IMR-90 (cell line): ENCODE measurements around the gene COA3. TPM values are rescaled to one million over a fixed set of nuclear protein-coding genes. Genes with fewer than 3 reads are reported as not detected.

Experiments used
- ATAC-seq: fragments of 200-7000 bp; cut with Tn5 transposase; 2 replicates; pipeline ENCODE4 v1.9.1; 2020; ENCODE audit warnings: low read depth, mild to moderate bottlenecking, moderate library complexity
- BruUV-seq: library from RNA; stranded (reverse); fragments of 400-500 nt; replicated peaks from 2 replicates; lab custom pipeline; 2021; lab: Mats Ljungman, UMichigan
- CTCF ChIA-PET: fragments of 300-600 bp; formaldehyde crosslinking; extraction: SDS; loops from one replicate; lab custom pipeline; 2021; ENCODE audit warnings: antibody characterized with exemption; lab: Yijun Ruan, JAX
- POLR2A ChIA-PET: fragments of 300-600 bp; sonication (Branson Sonifier 250); formaldehyde crosslinking; loops from one replicate; lab custom pipeline; 2022; ENCODE audit warnings: antibody characterized with exemption; ENCODE audit not compliant: unreplicated experiment; lab: Charles Lee
- DNase-seq: peaks from one replicate; pipeline ENCODE4 v3.0.0; 2013
- H2AFZ ChIP-seq: replicated peaks from 2 replicates; pipeline ENCODE3; 2013; ENCODE audit warnings: low read length, mild to moderate bottlenecking; ENCODE audit not compliant: poor library complexity
- H2AK5ac ChIP-seq: 2 replicates; pipeline ENCODE4 v1.6.1; 2013; ENCODE audit warnings: low read depth, low read length, inconsistent platforms
- H2AK9ac ChIP-seq: replicated peaks from 2 replicates; pipeline ENCODE3; 2013; ENCODE audit warnings: mild to moderate bottlenecking, low read depth, low read length, moderate library complexity; ENCODE audit not compliant: poor library complexity
- H2BK120ac ChIP-seq: 2 replicates; pipeline ENCODE4 v1.6.1; 2013; ENCODE audit warnings: low read depth, low read length, inconsistent platforms
- H2BK15ac ChIP-seq: 3 replicates; pipeline ENCODE4 v1.6.1; 2013; ENCODE audit warnings: low read depth, low read length, inconsistent platforms
- H2BK20ac ChIP-seq: 2 replicates; pipeline ENCODE4 v1.6.1; 2013; ENCODE audit warnings: low read depth, mild to moderate bottlenecking, inconsistent platforms, low read length, moderate library complexity
- H2BK5ac ChIP-seq: 2 replicates; pipeline ENCODE4 v1.6.1; 2013; ENCODE audit warnings: mild to moderate bottlenecking, low read depth, low read length, inconsistent platforms; ENCODE audit not compliant: poor library complexity, severe bottlenecking
- H3K14ac ChIP-seq: replicated peaks from 2 replicates; pipeline ENCODE4 v1.6.1; 2013; ENCODE audit warnings: low read depth, low read length, inconsistent platforms
- H3K18ac ChIP-seq: 2 replicates; pipeline ENCODE4 v1.6.1; 2013; ENCODE audit warnings: low read depth, low read length, control low read depth
- H3K23ac ChIP-seq: 2 replicates; pipeline ENCODE4 v1.6.1; 2013; ENCODE audit warnings: low read depth, low read length, inconsistent platforms
- H3K27ac ChIP-seq: 2 replicates; pipeline ENCODE4 v1.5.1; 2013; ENCODE audit warnings: mild to moderate bottlenecking, control low read depth, low read length; ENCODE audit not compliant: insufficient read depth
- H3K27me3 ChIP-seq: 2 replicates; pipeline ENCODE4 v1.6.1; 2013; ENCODE audit warnings: low read length; ENCODE audit not compliant: control insufficient read depth, insufficient read depth
- H3K36me3 ChIP-seq: 2 replicates; pipeline ENCODE4 v1.6.1; 2013; ENCODE audit warnings: low read length, mixed read lengths; ENCODE audit not compliant: control insufficient read depth, insufficient read depth
- H3K4ac ChIP-seq: 2 replicates; pipeline ENCODE4 v1.6.1; 2013; ENCODE audit warnings: low read depth, low read length, inconsistent platforms
- H3K4me1 ChIP-seq: 2 replicates; pipeline ENCODE4 v1.6.1; 2013; ENCODE audit warnings: low read length, mixed read lengths; ENCODE audit not compliant: control insufficient read depth, insufficient read depth
- H3K4me2 ChIP-seq: 2 replicates; pipeline ENCODE4 v1.6.1; 2013; ENCODE audit warnings: low read depth, mild to moderate bottlenecking, control low read depth, low read length, moderate library complexity
- H3K4me3 ChIP-seq: 2 replicates; pipeline ENCODE4 v1.5.1; 2013; ENCODE audit warnings: low read depth, mild to moderate bottlenecking, control low read depth, low read length, moderate library complexity; ENCODE audit not compliant: insufficient read depth
- H3K56ac ChIP-seq: 2 replicates; pipeline ENCODE4 v1.6.1; 2013; ENCODE audit warnings: low read length, inconsistent platforms; ENCODE audit not compliant: insufficient read depth; ENCODE audit errors: extremely low read depth
- H3K79me1 ChIP-seq, 2 experiments: 2 replicates each; pipeline ENCODE4 v1.6.1; 2013; ENCODE audit warnings: low read length in 2 of 2, inconsistent platforms in 1 of 2, low read depth in 1 of 2
- H3K9ac ChIP-seq: 2 replicates; pipeline ENCODE4 v1.6.1; 2013; ENCODE audit warnings: low read depth, low read length, control low read depth
- H3K9me1 ChIP-seq: 2 replicates; pipeline ENCODE4 v1.6.1; 2013; ENCODE audit warnings: low read length, inconsistent platforms; ENCODE audit not compliant: insufficient read depth
- H3K9me3 ChIP-seq: 2 replicates; pipeline ENCODE4 v1.6.1; 2013; ENCODE audit warnings: low read length; ENCODE audit not compliant: control insufficient read depth, insufficient read depth
- H4K20me1 ChIP-seq: 2 replicates; pipeline ENCODE4 v1.6.1; 2013; ENCODE audit warnings: low read length, inconsistent platforms; ENCODE audit not compliant: insufficient read depth
- H4K5ac ChIP-seq: 2 replicates; pipeline ENCODE4 v1.6.1; 2013; ENCODE audit warnings: mild to moderate bottlenecking, low read depth, low read length, control low read depth
- H4K8ac ChIP-seq, 2 experiments: 2 replicates each; pipeline ENCODE4 v1.6.1; 2013; ENCODE audit warnings: low read depth in 2 of 2, low read length in 2 of 2, control low read depth in 1 of 2, inconsistent platforms in 1 of 2
- H4K91ac ChIP-seq: 2 replicates; pipeline ENCODE4 v1.6.1; 2013; ENCODE audit warnings: low read depth, low read length, inconsistent platforms; ENCODE audit not compliant: insufficient read depth
- BHLHE40 ChIP-seq: fragments of 150-350 bp; IDR thresholded peaks from 2 replicates; pipeline ENCODE4 v1.6.1; 2016; ENCODE audit warnings: mild to moderate bottlenecking, low read depth, low read length
- FOS ChIP-seq: fragments of 150-350 bp; IDR thresholded peaks from 2 replicates; pipeline ENCODE4 v1.6.1; 2016; ENCODE audit warnings: low read depth, low read length
- MXI1 ChIP-seq: IDR thresholded peaks from 2 replicates; pipeline ENCODE4 v1.6.1; 2012; ENCODE audit warnings: low read depth, mild to moderate bottlenecking, low read length, moderate library complexity, borderline replicate concordance
- NFE2L2 ChIP-seq: fragments of 150-350 bp; IDR thresholded peaks from 2 replicates; pipeline ENCODE4 v1.6.1; 2016; ENCODE audit warnings: low read depth, mild to moderate bottlenecking, low read length
- SMC3 ChIP-seq: fragments of 150-350 bp; IDR thresholded peaks from 2 replicates; pipeline ENCODE4 v1.6.1; 2016; ENCODE audit warnings: low read depth, mild to moderate bottlenecking, antibody characterized with exemption, low read length, moderate library complexity
- USF2 ChIP-seq: fragments of 150-350 bp; IDR thresholded peaks from 2 replicates; pipeline ENCODE4 v1.6.1; 2017; ENCODE audit warnings: mild to moderate bottlenecking, antibody characterized with exemption, low read length, low read depth
- WGBS, 2 experiments: methylation state at CpG; one replicate each; pipeline versions ENCODE4 v1.1.5 to v1.1.7; 2013; ENCODE audit warnings: missing lambda C conversion rate in 2 of 2; ENCODE audit not compliant: insufficient read length in 1 of 2; ENCODE audit errors: extremely low coverage in 2 of 2; 5-methylcytosine and 5-hydroxymethylcytosine counted together
- dilution Hi-C: fragments of 300-500 bp; cut with HindIII; formaldehyde crosslinking; loops from one replicate; pipeline ENCODE4 v1.14.3; 2018; ENCODE audit warnings: low sequenced_read_pairs; ENCODE audit not compliant: unreplicated experiment
- in situ Hi-C: fragments of 300-500 bp; cut with MboI; formaldehyde crosslinking; loops from 3 replicates; pipeline ENCODE4 v1.14.3; 2019; ENCODE audit warnings: low sequenced_read_pairs, inconsistent platforms, mixed read lengths
- intact Hi-C: fragments of 100-400 bp; cut with micrococcal nuclease; formaldehyde crosslinking; loops from 2 replicates; pipeline ENCODE4 v1.10.0; 2022
- polyA plus RNA-seq, 3 experiments: library from polyadenylated mRNA; depleted of rRNA; stranded (reverse); fragments of >200 nt; gene quantifications; 2 replicates each; pipeline ENCODE4 v1.2.3, GENCODE V29; 2012; ENCODE audit warnings: low replicate concordance in 1 of 3
- total RNA-seq: library from RNA; depleted of rRNA; stranded (reverse); fragments of >200 nt; gene quantifications from 2 replicates; pipeline ENCODE4 v1.2.3, GENCODE V29; 2012

The COA3 gene
- total and polyA plus RNA-seq, 2 of the 4 experiments (the other 2 are of a cell fraction) = 66.8 to 78.1 TPM

GRCh38 chr17:42804918-42805367 is 6.4 kb upstream of the COA3 start:
- DNase-seq (peak; percentile 13), ATAC-seq (no peak)
- Histone ChIP-seq H3K14ac (no peak overlapping the region), H4K20me1 (no peaks in the 10 kb centered on the region), H3K4me2 (no peak overlapping the region), H3K4me1 (peaks cover 3% of the 10 kb centered on the region; the same call in 1 of the 2 replicates), H2AFZ (no peak overlapping the region), H3K4me3 (no peak overlapping the region), H3K36me3 (no peaks in the 10 kb centered on the region), H3K23ac (no peak overlapping the region), H4K5ac (no peak overlapping the region), H2BK5ac (no peak overlapping the region), H3K27ac (no peak overlapping the region), H3K9ac (no peak overlapping the region), H2BK120ac (no peak overlapping the region), H3K56ac (no peak overlapping the region), H4K8ac (no peak overlapping the region), H3K27me3 (no peaks in the 10 kb centered on the region), H3K79me1 (no peaks in the 10 kb centered on the region), H3K9me1 (peaks cover 5% of the 10 kb centered on the region; the same call in 1 of the 2 replicates), H2BK20ac (no peak overlapping the region), H3K4ac (no peak overlapping the region), H2AK9ac (no peak overlapping the region), H3K18ac (no peak overlapping the region), H2AK5ac (no peak overlapping the region), H2BK15ac (no peak overlapping the region), H3K9me3 (no peaks in the 10 kb centered on the region), H4K91ac (no peak overlapping the region)
- no CpG with 5 or more reads among the region's 1 CpG for WGBS, 2 experiments
- ChIA-PET CTCF (no interaction called here), POLR2A (no interaction called here)
- intact Hi-C loops (no loop called here), in situ Hi-C loops (no loop called here), dilution Hi-C loops (no loop called here)
- TF ChIP-seq SMC3 = no peak
- TF ChIP-seq USF2 = no peak
- TF ChIP-seq FOS = no peak
- TF ChIP-seq BHLHE40 = no peak
- TF ChIP-seq NFE2L2 = no peak
- TF ChIP-seq MXI1 = no peak
- BruUV-seq = no TSS peak
